ENCODE results near the gene COL6A2.
"Not testable (repeated sequence)": the region's sequence is repeated elsewhere in the genome, so short reads cannot be mapped to it uniquely, and the experiment has no call there.

The COL6A2 gene

GRCh38 chr21:46083791-46084561, 13.9 kb upstream of the COL6A2 start:
- Histone ChIP-seq H3K4me1 (ENCODE audit: control insufficient read depth, low read length) (no peaks in the 10 kb centered on the region), H3K4me3 (ENCODE audit: low read length) (no peak overlapping the region), H3K27ac (ENCODE audit: low read depth, low read length) (no peak overlapping the region), H4K20me1 (ENCODE audit: control insufficient read depth, insufficient read depth, low read depth, low read length) (no peaks in the 10 kb centered on the region), H3K9me2 (replicated peaks; ENCODE audit: control insufficient read depth, low read length) (no peaks in the 10 kb centered on the region), H3K79me2 (ENCODE audit: control insufficient read depth, low read length) (no peaks in the 10 kb centered on the region), H3K9me3 (ENCODE audit: control insufficient read depth, insufficient read depth, low read length) (peaks cover 40% of the 10 kb centered on the region), H3F3A (ENCODE audit: control insufficient read depth, insufficient read depth) (no peaks in the 10 kb centered on the region), H3K36me3 (ENCODE audit: control insufficient read depth, low read length) (no peaks in the 10 kb centered on the region), H3K27me3 (ENCODE audit: control insufficient read depth, low read length) (no peaks in the 10 kb centered on the region), H3K4me2 (ENCODE audit: low read length) (no peak overlapping the region)
- TF ChIP-seq EZH2phosphoT487 (IDR thresholded peaks at IDR 0.05; ENCODE audit: borderline replicate concordance, low read length): no peak
- TF ChIP-seq, protein P1, sequence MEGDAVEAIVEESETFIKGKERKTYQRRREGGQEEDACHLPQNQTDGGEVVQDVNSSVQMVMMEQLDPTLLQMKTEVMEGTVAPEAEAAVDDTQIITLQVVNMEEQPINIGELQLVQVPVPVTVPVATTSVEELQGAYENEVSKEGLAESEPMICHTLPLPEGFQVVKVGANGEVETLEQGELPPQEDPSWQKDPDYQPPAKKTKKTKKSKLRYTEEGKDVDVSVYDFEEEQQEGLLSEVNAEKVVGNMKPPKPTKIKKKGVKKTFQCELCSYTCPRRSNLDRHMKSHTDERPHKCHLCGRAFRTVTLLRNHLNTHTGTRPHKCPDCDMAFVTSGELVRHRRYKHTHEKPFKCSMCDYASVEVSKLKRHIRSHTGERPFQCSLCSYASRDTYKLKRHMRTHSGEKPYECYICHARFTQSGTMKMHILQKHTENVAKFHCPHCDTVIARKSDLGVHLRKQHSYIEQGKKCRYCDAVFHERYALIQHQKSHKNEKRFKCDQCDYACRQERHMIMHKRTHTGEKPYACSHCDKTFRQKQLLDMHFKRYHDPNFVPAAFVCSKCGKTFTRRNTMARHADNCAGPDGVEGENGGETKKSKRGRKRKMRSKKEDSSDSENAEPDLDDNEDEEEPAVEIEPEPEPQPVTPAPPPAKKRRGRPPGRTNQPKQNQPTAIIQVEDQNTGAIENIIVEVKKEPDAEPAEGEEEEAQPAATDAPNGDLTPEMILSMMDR (IDR thresholded peaks at IDR 0.05; ENCODE audit: low read depth, low read length, poor library complexity, severe bottlenecking): no peak

DNA sequence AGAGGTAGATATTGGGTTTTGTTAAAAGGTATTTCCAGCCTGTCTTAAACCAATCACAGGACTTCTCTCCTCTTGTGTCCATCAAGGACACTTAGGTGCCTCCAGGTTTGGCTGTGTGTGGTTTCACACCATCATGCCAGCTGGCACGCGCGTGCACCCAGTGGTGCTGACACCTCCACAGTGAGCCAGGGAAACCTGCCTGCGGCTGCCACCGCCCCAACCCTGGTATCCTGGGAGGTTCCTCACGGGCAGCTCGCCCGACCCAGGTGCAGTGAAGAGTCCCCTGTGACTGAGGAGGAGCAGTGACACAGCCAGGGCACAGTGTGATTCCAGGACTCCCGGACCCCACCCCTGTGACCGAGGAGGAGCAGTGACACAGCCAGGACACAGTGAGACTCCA, 13.2 kb upstream of the COL6A2 start:
- TF ChIP-seq EZH2phosphoT487 (IDR thresholded peaks at IDR 0.05; ENCODE audit: borderline replicate concordance, low read length): no peak
- TF ChIP-seq, protein P1 (IDR thresholded peaks at IDR 0.05; ENCODE audit: low read depth, low read length, poor library complexity, severe bottlenecking): no peak
- no peaks in the 10 kb centered on the region for H3K36me3 ChIP-seq (ENCODE audit: control insufficient read depth, low read length)
- H3K9me2 ChIP-seq (replicated peaks; ENCODE audit: control insufficient read depth, low read length): no peaks in the 10 kb centered on the region
- no peak overlapping the region for H3K27ac ChIP-seq (ENCODE audit: low read depth, low read length)
- H3K27me3 ChIP-seq (ENCODE audit: control insufficient read depth, low read length): no peaks in the 10 kb centered on the region
- no peaks in the 10 kb centered on the region for H3K4me1 ChIP-seq (ENCODE audit: control insufficient read depth, low read length)
- no peak overlapping the region for H3K4me2 ChIP-seq (ENCODE audit: low read length)
- H4K20me1 ChIP-seq (ENCODE audit: control insufficient read depth, insufficient read depth, low read depth, low read length): no peaks in the 10 kb centered on the region
- H3F3A ChIP-seq (ENCODE audit: control insufficient read depth, insufficient read depth): no peaks in the 10 kb centered on the region
- no peak overlapping the region for H3K4me3 ChIP-seq (ENCODE audit: low read length)
- no peaks in the 10 kb centered on the region for H3K79me2 ChIP-seq (ENCODE audit: control insufficient read depth, low read length)
- H3K9me3 ChIP-seq (ENCODE audit: control insufficient read depth, insufficient read depth, low read length): peaks cover 33% of the 10 kb centered on the region

DNA sequence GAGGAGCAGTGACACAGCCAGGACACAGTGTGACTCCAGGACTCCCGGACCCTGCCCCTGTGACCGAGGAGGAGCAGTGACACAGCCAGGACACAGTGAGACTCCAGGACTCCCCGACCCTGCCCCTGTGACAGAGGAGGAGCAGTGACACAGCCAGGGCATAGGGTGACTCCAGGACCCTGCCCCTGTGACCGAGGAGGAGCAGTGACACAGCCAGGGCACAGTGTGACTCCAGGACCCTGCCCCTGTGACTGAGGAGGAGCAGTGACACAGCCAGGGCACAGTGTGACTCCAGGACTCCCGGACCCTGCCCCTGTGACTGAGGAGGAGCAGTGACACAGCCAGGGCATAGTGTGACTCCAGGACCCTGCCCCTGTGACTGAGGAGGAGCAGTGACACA, 12.7 kb upstream of the COL6A2 start:
- H3K27me3 ChIP-seq (ENCODE audit: control insufficient read depth, low read length); H3F3A ChIP-seq (ENCODE audit: control insufficient read depth, insufficient read depth); H4K20me1 ChIP-seq (ENCODE audit: control insufficient read depth, insufficient read depth, low read depth, low read length); H3K4me3 ChIP-seq (ENCODE audit: low read length); H3K4me1 ChIP-seq (ENCODE audit: control insufficient read depth, low read length); H3K27ac ChIP-seq (ENCODE audit: low read depth, low read length); H3K4me2 ChIP-seq (ENCODE audit: low read length); H3K9me2 ChIP-seq (replicated peaks; ENCODE audit: control insufficient read depth, low read length); H3K79me2 ChIP-seq (ENCODE audit: control insufficient read depth, low read length); H3K36me3 ChIP-seq (ENCODE audit: control insufficient read depth, low read length): not testable (repeated sequence)
- H3K9me3 ChIP-seq (ENCODE audit: control insufficient read depth, insufficient read depth, low read length): peaks cover 33% of the 10 kb centered on the region

DNA sequence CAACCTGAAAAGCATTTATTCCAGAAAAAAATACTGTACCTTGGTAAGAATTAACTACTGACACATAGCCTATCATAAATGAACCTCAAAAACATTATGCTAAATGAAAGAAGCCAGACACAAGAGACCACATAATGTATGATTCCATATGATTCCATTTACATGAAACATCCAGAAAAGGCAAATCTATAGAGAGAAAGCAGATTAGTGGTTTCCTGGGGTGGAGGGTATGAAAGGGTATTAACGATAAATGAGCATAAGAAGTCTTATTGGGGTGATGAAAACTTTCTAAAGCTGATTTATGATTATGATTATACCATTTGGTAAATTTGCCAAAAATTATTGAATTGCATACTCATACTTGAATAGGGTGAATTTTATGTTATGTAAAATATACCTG, 10.3 kb upstream of the COL6A2 start:
- H3K27ac ChIP-seq (ENCODE audit: low read depth, low read length): no peak overlapping the region
- H4K20me1 ChIP-seq (ENCODE audit: control insufficient read depth, insufficient read depth, low read depth, low read length): no peaks in the 10 kb centered on the region
- H3K9me3 ChIP-seq (ENCODE audit: control insufficient read depth, insufficient read depth, low read length): peaks cover 35% of the 10 kb centered on the region
- no peaks in the 10 kb centered on the region for H3K36me3 ChIP-seq (ENCODE audit: control insufficient read depth, low read length)
- H3K4me1 ChIP-seq (ENCODE audit: control insufficient read depth, low read length): no peaks in the 10 kb centered on the region
- no peaks in the 10 kb centered on the region for H3F3A ChIP-seq (ENCODE audit: control insufficient read depth, insufficient read depth)
- H3K79me2 ChIP-seq (ENCODE audit: control insufficient read depth, low read length): no peaks in the 10 kb centered on the region
- no peaks in the 10 kb centered on the region for H3K27me3 ChIP-seq (ENCODE audit: control insufficient read depth, low read length)
- no peak for TF ChIP-seq EZH2phosphoT487 (IDR thresholded peaks at IDR 0.05; ENCODE audit: borderline replicate concordance, low read length)
- TF ChIP-seq, protein P1 (IDR thresholded peaks at IDR 0.05; ENCODE audit: low read depth, low read length, poor library complexity, severe bottlenecking): no peak
- H3K9me2 ChIP-seq (replicated peaks; ENCODE audit: control insufficient read depth, low read length): no peaks in the 10 kb centered on the region
- no peak overlapping the region for H3K4me2 ChIP-seq (ENCODE audit: low read length)
- no peak overlapping the region for H3K4me3 ChIP-seq (ENCODE audit: low read length)

All from DOHH2 (cell line).